Common myeloid progenitor, CD34-positive (primary cell): Measurements from ENCODE around the gene SCUBE3.

Source experiments
- CTCF ChIA-PET: fragments of 350-600 bp; sonication (Branson Sonifier 250); formaldehyde crosslinking; loops from one replicate; lab custom pipeline; 2021; ENCODE audit warnings: antibody characterized with exemption; lab: Charles Lee
- POLR2A ChIA-PET: fragments of 350-600 bp; sonication (Branson Sonifier 250); formaldehyde crosslinking; loops from one replicate; lab custom pipeline; 2021; ENCODE audit warnings: antibody characterized with exemption; lab: Charles Lee
- DNase-seq, 3 donors: peaks; one replicate each; pipeline versions ENCODE4 v3.0.0 to v3.0.0-alpha.2; 2013
- H3K27ac ChIP-seq, 2 experiments: 1 replicate in 1 of 2; 2 replicates in 1 of 2; pipeline ENCODE4 v1.7.0; 2013; ENCODE audit warnings: inconsistent platforms in 2 of 2, low read length in 2 of 2, mild to moderate bottlenecking in 2 of 2, low read depth in 1 of 2, moderate library complexity in 1 of 2; ENCODE audit not compliant: severe bottlenecking in 2 of 2, insufficient read depth in 1 of 2, poor library complexity in 1 of 2
- H3K27me3 ChIP-seq, 5 experiments: replicated peaks in 2 of 5; 1 replicate in 3 of 5; 2 replicates in 2 of 5; pipeline versions ENCODE4 v1.6.1 to v1.7.0; 2013; ENCODE audit warnings: low read length in 4 of 5, mild to moderate bottlenecking in 2 of 5, moderate library complexity in 2 of 5, inconsistent platforms in 1 of 5; ENCODE audit not compliant: insufficient read depth in 5 of 5, control insufficient read depth in 4 of 5
- H3K36me3 ChIP-seq, 4 experiments: 1 replicate in 2 of 4; 2 replicates in 2 of 4; pipeline versions ENCODE4 v1.6.1 to v1.7.0; 2013; ENCODE audit warnings: low read length in 3 of 4, control low read depth in 1 of 4, mild to moderate bottlenecking in 1 of 4; ENCODE audit not compliant: control insufficient read depth in 4 of 4, insufficient read depth in 4 of 4
- H3K4me1 ChIP-seq, 4 experiments: 1 replicate in 3 of 4; 2 replicates in 1 of 4; pipeline versions ENCODE4 v1.6.1 to v1.7.1; 2013; ENCODE audit warnings: low read length in 3 of 4, mild to moderate bottlenecking in 3 of 4, control low read depth in 1 of 4, inconsistent platforms in 1 of 4, moderate library complexity in 1 of 4; ENCODE audit not compliant: control insufficient read depth in 4 of 4, insufficient read depth in 4 of 4; ENCODE audit errors: control extremely low read depth in 1 of 4
- H3K4me3 ChIP-seq, 7 experiments: 1 replicate in 4 of 7; 2 replicates in 3 of 7; pipeline versions ENCODE4 v1.5.1 to v1.7.0; 2013; ENCODE audit warnings: mild to moderate bottlenecking in 7 of 7, low read length in 6 of 7, moderate library complexity in 6 of 7, inconsistent platforms in 2 of 7, low read depth in 2 of 7, control low read depth in 1 of 7; ENCODE audit not compliant: insufficient read depth in 4 of 7, control insufficient read depth in 1 of 7; ENCODE audit errors: extremely low read depth in 1 of 7
- H3K9me3 ChIP-seq, 5 experiments: 1 replicate in 4 of 5; 2 replicates in 1 of 5; pipeline versions ENCODE4 v1.6.1 to v1.7.1; 2013; ENCODE audit warnings: low read length in 4 of 5, mild to moderate bottlenecking in 2 of 5, inconsistent platforms in 1 of 5, low read depth in 1 of 5, moderate library complexity in 1 of 5; ENCODE audit not compliant: control insufficient read depth in 4 of 5, insufficient read depth in 2 of 5; ENCODE audit errors: control extremely low read depth in 1 of 5
- WGBS: methylation state at CpG from one replicate; pipeline ENCODE4 v1.1.5; 2013; ENCODE audit not compliant: insufficient coverage; 5-methylcytosine and 5-hydroxymethylcytosine counted together

SCUBE3 gene

DNA sequence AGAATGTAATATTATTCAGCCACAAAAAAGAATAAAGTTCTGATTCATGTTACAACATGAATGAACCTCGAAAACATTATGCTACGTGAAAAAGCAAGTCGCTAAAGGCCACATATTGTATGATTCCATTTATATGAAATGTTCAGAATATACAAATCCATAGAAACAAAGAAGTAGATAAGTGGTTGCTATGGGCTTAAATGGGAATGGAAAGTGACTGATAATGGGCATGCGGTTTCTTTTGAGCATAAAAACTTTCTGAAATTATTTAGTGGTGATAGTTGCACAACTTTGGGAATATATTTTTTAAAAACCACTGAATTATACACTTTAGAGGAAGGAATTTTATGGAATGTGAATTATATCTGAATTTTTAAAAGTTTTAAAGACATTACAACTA lies 39.3 kb upstream of the SCUBE3 start:
- POLR2A ChIA-PET: no interaction called here

DNA sequence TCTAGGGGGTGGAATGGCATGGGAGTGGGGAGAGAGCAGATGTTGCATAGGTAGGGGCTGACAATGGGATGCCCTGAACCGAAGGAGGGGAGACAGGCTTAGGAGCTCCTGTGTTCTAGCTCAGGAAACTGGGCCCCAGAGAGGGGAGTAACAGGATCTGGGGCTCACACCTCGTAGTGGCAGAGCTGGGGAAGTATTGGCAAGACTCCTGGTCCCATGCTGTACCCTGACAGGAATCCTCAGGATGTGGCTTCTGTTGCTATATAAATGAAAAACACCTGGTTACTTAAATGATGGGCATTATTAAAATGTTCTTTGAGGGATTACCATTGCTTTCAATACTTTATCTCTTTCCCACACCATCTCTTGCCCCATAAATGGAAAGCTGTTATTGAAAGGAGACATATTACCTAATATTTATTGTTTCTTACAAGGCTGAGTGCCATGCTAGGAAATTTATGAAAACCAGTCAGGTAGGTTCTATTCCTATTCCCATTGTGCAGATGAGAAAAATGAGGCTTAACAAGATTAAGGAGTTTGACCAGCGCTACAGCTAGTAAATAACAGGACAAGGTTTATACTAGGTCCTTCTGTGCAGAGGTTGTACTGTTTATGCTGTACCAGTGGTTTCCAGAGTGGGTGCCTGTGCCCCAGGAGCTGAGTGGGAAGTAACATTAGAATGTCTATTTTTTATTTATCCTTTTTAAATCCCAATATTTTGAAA lies 37.3 kb upstream of the SCUBE3 start:
- POLR2A ChIA-PET: no interaction called here
- WGBS: 29% methylated on average over 3 of the region's 3 CpGs
- DNase-seq: peak in 1 of 3 donors; percentile 7
- Histone ChIP-seq H3K27me3 (peaks cover 0 to 2% (median 0%) of the 10 kb centered on the region in 5 experiments), H3K4me1 (peaks cover 0 to 4% (median 2%) of the 10 kb centered on the region in 4 experiments), H3K9me3 (no peaks in the 10 kb centered on the region), H3K36me3 (no peaks in the 10 kb centered on the region), H3K27ac (no peak overlapping the region), H3K4me3 (no peak overlapping the region)
- CTCF ChIA-PET: interaction anchor here (0.9 to 1.3 kb wide), 2 partner anchors 15 to 29 kb away, joined by 3 to 4 read pairs; no protein-coding TSS in a partner anchor

More for the DNA sequence above, 39.3 kb upstream of the SCUBE3 start:
- no CpG with 5 or more reads among the region's 4 CpGs for WGBS
- H3K27me3 ChIP-seq: peaks cover 0 to 2% (median 0%) of the 10 kb centered on the region in 5 experiments
- no peak overlapping the region for H3K4me3 ChIP-seq
- peaks cover 0 to 2% (median 0%) of the 10 kb centered on the region in 5 experiments for H3K9me3 ChIP-seq
- peaks cover 0 to 4% (median 2%) of the 10 kb centered on the region in 4 experiments for H3K4me1 ChIP-seq
- H3K36me3 ChIP-seq: no peaks in the 10 kb centered on the region
- no peak overlapping the region for H3K27ac ChIP-seq
- DNase-seq: no peak
- CTCF ChIA-PET: interaction anchor here (1.3 to 1.6 kb wide), 2 partner anchors 18 to 66 kb away, joined by 3 read pairs; no protein-coding TSS in a partner anchor

DNA sequence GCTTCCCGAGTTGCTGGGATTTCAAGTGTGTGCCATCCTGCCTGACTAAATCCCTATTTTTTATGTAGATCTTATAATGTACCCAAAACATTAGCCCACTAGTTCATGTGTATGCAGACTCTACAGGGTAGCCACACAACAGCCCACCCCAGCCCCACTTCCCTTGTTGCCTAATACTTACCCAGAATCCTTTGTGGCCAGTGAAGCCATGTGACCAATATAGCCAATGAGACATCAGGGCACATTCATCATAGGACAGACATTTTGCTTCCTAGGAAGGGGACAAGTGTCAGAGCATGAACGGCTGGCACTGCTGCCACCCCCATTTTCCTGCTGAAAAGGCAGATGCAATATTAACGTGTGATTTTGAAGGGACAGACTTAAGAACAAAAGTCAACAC lies 36.6 kb upstream of the SCUBE3 start:
- DNase-seq: peak in 2 of 3 donors; percentile 56 to 61
- no peaks in the 10 kb centered on the region for H3K9me3 ChIP-seq
- no peaks in the 10 kb centered on the region for H3K36me3 ChIP-seq
- no peak overlapping the region for H3K27ac ChIP-seq
- WGBS: 76% methylated on average over 2 of the region's 3 CpGs
- no peak overlapping the region for H3K4me3 ChIP-seq
- peaks cover 0 to 4% (median 2%) of the 10 kb centered on the region in 4 experiments for H3K4me1 ChIP-seq
- peaks cover 0 to 4% (median 2%) of the 10 kb centered on the region in 5 experiments for H3K27me3 ChIP-seq
- ChIA-PET POLR2A (no interaction called here), CTCF (interaction anchor here (0.9 to 1.3 kb wide), 2 partner anchors 14 to 28 kb away, joined by 3 to 4 read pairs; no protein-coding TSS in a partner anchor)

DNA sequence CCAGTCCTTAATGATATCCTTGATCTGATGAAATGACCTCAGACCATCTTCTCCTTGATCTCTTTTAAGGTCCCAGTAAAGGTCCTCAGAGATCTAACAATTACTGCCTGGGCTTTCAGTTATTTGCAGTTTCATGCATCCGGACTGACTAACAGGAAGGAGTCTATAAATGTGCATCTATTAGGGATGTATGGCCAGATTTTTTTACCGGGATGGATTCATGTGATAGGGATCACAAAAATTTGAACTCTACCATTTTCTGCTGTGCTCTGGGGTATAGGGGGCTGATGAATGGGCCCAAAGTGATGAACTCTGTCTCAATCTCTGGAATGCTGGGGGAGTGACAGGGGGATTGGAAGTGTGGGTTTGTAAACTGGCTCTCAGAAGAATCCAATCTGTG lies 36.2 kb upstream of the SCUBE3 start:
- no peaks in the 10 kb centered on the region for H3K9me3 ChIP-seq
- ChIA-PET CTCF (no interaction called here), POLR2A (no interaction called here)
- no peak overlapping the region for H3K4me3 ChIP-seq
- H3K36me3 ChIP-seq: no peaks in the 10 kb centered on the region
- no peak for DNase-seq
- H3K4me1 ChIP-seq: peaks cover 0 to 4% (median 2%) of the 10 kb centered on the region in 4 experiments
- H3K27me3 ChIP-seq: peaks cover 0 to 6% (median 2%) of the 10 kb centered on the region in 5 experiments
- WGBS: 78% methylated on average over 2 of the region's 2 CpGs
- no peak overlapping the region for H3K27ac ChIP-seq

DNA sequence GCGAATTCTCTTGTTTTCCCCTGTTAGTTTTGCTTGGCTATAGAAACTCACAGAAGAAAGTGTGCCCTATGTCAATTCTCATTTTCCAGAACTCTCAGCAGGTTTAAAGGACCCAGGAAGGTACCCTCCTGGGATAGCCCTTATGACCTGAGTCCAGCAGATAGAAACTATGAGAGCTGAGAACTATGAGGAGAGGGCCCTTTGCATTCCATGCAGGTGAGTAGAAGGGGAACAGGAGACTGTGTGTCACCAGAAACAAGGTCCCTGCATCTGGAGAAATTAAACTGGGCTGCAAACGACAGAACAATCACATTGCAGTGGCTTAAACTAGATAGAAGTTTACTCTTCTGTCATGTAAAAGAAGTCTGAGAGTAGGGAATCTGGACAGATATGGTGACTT lies 35.7 kb upstream of the SCUBE3 start:
- no peak overlapping the region for H3K4me3 ChIP-seq
- H3K27ac ChIP-seq: no peak overlapping the region
- 100% methylated on average over 2 of the region's 2 CpGs for WGBS
- no peaks in the 10 kb centered on the region for H3K36me3 ChIP-seq
- ChIA-PET CTCF (interaction anchor here (2.7 kb wide), 1 partner anchor 10 kb away, joined by 6 read pairs; no protein-coding TSS in a partner anchor), POLR2A (no interaction called here)
- H3K9me3 ChIP-seq: no peaks in the 10 kb centered on the region
- DNase-seq: no peak
- peaks cover 0 to 6% (median 2%) of the 10 kb centered on the region in 5 experiments for H3K27me3 ChIP-seq
- peaks cover 0 to 4% (median 2%) of the 10 kb centered on the region in 4 experiments for H3K4me1 ChIP-seq

DNA sequence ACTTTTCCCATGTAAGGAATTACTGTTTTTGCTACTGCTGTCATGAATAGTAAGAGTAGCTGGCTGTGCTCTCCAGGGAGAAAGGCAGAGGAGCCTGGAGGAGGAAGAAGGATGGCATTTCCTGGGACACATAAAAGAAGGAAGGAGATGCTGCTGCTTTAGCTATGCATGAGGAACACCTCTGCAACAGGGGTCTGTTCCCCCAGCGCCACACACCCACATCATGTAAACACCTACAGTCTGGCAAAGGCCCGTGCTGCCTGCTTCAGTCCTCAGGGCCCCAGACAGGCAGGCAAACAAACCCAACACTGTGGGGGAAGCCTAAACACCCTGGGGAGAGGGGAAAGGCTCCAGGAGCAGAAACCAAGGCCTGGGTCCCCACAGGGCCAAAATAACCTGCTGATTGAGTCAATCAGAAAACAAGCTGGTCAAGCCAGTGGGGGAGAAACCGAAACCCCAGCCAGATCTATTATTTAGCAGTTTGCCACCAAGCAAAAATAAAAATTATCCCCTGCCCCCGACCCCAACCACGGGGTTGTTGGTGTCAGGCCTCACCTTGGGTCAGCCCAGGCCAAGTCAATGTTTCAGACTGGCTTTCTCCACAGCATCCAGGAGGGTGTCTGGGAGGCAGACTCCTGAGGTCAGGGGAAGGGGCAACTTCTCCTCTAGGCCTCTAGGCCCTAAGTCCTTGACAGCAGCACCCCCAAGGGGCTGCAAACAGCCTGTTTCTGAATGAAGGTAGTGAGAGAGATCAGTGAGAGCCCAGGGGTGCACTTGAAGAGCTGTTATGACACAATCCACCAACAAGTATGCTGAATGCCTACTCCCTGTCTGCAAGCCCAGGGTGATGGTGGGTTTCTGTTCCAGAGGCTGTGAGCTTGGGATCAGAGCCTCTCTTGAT lies 34.6 kb upstream of the SCUBE3 start:
- H3K9me3 ChIP-seq: no peaks in the 10 kb centered on the region
- 100% methylated on average over 2 of the region's 5 CpGs for WGBS
- ChIA-PET POLR2A (no interaction called here), CTCF (interaction anchor here (1.4 to 2.7 kb wide), 2 partner anchors 11 to 25 kb away, joined by 3 to 6 read pairs; no protein-coding TSS in a partner anchor)
- H3K36me3 ChIP-seq: no peaks in the 10 kb centered on the region
- peaks cover 0 to 9% (median 3%) of the 10 kb centered on the region in 5 experiments for H3K27me3 ChIP-seq
- H3K4me3 ChIP-seq: no peak overlapping the region
- H3K4me1 ChIP-seq: peaks cover 0 to 4% (median 2%) of the 10 kb centered on the region in 4 experiments
- H3K27ac ChIP-seq: no peak overlapping the region
- DNase-seq: no peak
